Prostate gland (tissue), 2 donors: ENCODE measurements around the gene PIPOX.

Experiments
- POLR2A ChIP-seq: fragments of 450-650 bp; IDR thresholded peaks from one replicate; pipeline ENCODE4 v1.6.1; 2016; ENCODE audit warnings: antibody characterized with exemption, mild to moderate bottlenecking
- POLR2AphosphoS5 ChIP-seq: sonication (generic); formaldehyde crosslinking; IDR thresholded peaks from one replicate; pipeline ENCODE4 v1.6.1; 2017; ENCODE audit warnings: antibody characterized with exemption
- TF ChIP-seq, protein P1 (sequence below), 4 experiments: fragments of 200-600 bp in 2 of 4; fragments of 450-650 bp in 2 of 4; sonication (generic) in 2 of 4; IDR thresholded peaks; 1 replicate in 3 of 4; 2 replicates in 1 of 4; pipeline ENCODE4 v1.5.1; 2016 to 2019; ENCODE audit warnings: antibody characterized with exemption in 4 of 4, mild to moderate bottlenecking in 2 of 4, moderate library complexity in 2 of 4

DNA sequence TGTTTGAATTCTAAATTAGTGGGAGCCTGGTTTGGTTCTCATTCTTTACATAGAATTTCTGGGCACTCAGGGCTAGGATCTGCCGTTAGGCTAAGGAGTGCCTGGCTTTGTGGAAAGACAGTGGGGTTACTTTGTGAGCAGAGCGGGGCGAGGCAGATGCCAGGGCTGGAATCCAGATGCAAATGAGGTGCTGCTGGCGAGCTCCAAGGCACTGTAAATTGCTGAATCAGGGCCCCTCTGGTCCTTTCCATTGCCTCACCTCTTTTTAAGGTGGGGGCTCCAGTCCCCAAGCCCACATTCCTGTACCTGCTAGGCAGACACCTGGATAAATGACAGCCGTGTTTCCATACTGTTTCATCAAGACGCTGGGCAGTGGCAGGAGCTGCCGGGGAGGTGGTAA lies 33.8 kb downstream of the PIPOX start:
- TF ChIP-seq, protein P1, sequence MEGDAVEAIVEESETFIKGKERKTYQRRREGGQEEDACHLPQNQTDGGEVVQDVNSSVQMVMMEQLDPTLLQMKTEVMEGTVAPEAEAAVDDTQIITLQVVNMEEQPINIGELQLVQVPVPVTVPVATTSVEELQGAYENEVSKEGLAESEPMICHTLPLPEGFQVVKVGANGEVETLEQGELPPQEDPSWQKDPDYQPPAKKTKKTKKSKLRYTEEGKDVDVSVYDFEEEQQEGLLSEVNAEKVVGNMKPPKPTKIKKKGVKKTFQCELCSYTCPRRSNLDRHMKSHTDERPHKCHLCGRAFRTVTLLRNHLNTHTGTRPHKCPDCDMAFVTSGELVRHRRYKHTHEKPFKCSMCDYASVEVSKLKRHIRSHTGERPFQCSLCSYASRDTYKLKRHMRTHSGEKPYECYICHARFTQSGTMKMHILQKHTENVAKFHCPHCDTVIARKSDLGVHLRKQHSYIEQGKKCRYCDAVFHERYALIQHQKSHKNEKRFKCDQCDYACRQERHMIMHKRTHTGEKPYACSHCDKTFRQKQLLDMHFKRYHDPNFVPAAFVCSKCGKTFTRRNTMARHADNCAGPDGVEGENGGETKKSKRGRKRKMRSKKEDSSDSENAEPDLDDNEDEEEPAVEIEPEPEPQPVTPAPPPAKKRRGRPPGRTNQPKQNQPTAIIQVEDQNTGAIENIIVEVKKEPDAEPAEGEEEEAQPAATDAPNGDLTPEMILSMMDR (IDR thresholded peaks at IDR 0.05), result no peak
- TF ChIP-seq POLR2AphosphoS5 (no peak), POLR2A (no peak)
